KOPT-K1 (cell line): ENCODE measurements around the gene PRDM16.

Source experiments
- H3K27ac ChIP-seq: fragments of 200-600 bp; sonication (generic); 2 replicates; pipeline ENCODE4 v1.5.1; 2016; ENCODE audit warnings: antibody characterized with exemption, mild to moderate bottlenecking, low read depth, low read length; ENCODE audit not compliant: poor library complexity, severe bottlenecking
- H3K36me3 ChIP-seq: fragments of 200-600 bp; sonication (generic); 2 replicates; pipeline ENCODE4 v1.5.1; 2017; ENCODE audit warnings: antibody characterized with exemption, mild to moderate bottlenecking, low read length, moderate library complexity; ENCODE audit not compliant: insufficient read depth
- H3K9me3 ChIP-seq: fragments of 200-600 bp; sonication (generic); 2 replicates; pipeline ENCODE4 v1.5.1; 2017; ENCODE audit warnings: antibody characterized with exemption, low read length, mild to moderate bottlenecking; ENCODE audit not compliant: insufficient read depth, poor library complexity, severe bottlenecking

Gene PRDM16

DNA sequence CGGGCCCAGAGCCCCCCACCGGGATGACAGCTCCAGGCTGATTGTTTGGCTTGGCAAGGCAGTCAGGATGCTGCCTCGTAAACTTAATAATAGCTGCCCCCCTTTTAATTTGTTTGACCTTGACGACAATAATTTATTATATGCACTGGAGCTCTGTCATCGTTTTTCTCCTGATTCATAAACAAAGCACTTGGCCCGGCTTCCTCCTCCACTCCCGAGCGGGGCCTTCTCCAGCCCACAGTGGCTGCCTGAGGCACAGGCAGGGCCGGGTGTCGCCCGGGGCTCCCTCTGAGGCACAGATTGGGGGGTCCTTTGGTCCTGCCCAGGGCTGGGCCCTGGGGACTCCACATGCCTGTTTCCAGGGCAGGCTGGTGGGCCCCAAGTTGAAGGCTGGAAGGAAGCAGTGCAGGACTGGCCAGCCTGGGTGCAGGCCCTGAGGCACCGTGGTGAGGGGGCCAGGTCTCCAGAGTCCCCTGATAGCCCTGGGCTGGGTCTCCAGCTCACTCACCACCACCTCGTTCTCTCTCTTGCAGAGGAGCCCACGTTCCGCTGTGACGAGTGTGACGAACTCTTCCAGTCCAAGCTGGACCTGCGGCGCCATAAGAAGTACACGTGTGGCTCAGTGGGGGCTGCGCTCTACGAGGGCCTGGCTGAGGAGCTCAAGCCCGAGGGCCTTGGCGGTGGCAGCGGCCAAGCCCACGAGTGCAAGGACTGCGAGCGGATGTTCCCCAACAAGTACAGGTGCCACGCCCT lies 333.4 kb downstream of the PRDM16 start:
- Histone ChIP-seq H3K36me3 (no peaks in the 10 kb centered on the region), H3K27ac (no peak overlapping the region), H3K9me3 (no peaks in the 10 kb centered on the region)

DNA sequence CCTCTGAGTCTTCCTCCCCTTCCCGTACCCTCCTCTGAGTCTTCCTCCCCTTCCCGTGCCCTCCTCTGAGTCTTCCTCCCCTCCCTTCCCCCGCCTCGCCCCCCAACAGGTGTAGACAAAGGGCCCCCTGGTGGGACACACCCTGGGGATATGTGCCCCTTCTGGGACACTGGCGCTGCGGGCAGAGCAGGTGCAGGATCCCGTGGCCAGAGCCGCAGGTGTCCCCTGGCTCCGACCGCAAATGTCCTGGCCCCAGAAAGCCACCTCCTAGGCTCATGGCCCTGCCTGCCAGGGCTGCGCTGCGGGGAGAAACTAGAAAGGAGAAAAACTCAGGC lies 334.0 kb downstream of the PRDM16 start:
- H3K9me3 ChIP-seq, result no peaks in the 10 kb centered on the region
- H3K36me3 ChIP-seq, result no peaks in the 10 kb centered on the region
- H3K27ac ChIP-seq, result no peak overlapping the region

DNA sequence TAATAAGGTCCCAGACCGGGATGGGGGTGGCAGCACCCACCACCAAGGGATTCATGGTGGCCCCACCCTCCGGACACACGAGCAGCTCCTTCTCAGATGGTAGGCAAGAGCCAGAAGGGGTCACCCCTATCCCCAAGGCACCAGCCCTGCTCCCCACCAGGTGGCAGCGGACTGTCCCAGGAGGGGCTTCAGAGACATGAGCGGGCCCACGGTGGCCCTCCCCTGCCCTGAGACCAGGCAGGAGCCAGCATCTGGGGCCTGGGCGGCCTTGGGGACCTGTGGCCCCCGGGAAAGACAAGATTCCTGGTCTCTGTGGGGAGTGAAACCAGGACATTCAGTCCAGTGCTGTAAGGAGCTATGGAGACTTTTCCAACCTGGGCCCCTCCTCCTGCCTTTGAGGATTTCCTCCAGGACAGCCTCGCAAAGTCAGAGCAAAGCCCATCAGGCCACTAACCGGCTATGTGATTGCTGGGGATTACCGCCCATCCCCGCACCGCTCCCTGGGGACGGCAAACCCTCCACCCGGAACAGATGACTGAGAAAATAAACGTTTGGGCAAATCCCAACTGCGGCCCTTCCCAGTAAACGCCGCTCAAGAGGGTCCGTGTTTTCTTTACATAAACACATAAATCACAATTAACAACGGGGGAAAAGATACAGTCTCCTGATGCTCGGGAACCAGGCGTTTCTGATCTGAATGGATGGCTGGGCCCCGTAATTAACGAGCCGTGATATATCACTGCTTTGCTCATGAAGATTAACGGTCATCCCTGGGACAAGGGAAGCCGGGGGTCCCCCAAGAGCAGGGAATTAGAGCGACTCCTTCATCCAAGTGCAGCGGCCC lies 334.6 kb downstream of the PRDM16 start:
- H3K36me3 ChIP-seq, result no peaks in the 10 kb centered on the region
- no peaks in the 10 kb centered on the region for H3K9me3 ChIP-seq
- H3K27ac ChIP-seq, result no peak overlapping the region

DNA sequence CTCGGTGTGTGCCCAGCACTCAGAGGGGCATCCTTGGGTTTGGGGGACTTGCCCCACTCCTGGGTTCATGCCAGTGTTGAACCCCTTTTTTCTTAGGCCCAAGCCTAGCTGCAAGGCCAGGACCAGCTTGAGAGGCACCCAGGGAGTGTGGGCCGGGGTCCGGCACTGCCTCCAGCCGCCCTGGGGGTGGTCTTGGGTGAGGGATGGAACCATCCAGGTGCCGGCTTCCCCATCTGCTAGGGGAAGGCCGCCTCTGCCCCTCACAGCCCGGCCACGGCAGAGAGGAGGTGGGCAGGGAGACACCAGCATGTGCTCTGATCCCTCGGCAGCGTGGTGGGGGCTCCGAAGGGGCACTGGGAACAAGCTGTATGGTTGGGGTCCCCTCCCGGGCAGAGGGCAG lies 335.3 kb downstream of the PRDM16 start:
- Histone ChIP-seq H3K27ac (no peak overlapping the region), H3K9me3 (no peaks in the 10 kb centered on the region), H3K36me3 (no peaks in the 10 kb centered on the region)

DNA sequence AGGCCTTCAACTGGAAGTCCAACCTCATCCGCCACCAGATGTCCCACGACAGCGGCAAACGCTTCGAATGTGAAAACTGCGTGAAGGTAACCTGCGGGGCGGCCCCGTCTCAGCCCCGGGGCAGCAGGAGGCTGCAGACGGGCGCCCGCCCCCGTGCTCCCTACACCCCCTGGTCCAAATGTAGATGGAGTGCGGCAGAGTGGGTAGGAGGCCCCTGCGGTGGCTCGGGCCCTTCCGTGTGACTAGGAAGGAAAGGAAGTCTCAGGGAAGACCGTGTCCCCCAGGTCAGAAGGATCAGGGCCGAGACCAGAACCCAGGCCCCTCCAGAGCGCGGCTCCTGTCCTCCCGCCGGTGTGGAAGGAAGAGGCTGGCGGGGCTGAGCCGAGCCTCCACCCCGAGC lies 335.8 kb downstream of the PRDM16 start:
- H3K36me3 ChIP-seq, result no peaks in the 10 kb centered on the region
- H3K27ac ChIP-seq, result no peak overlapping the region
- no peaks in the 10 kb centered on the region for H3K9me3 ChIP-seq

DNA sequence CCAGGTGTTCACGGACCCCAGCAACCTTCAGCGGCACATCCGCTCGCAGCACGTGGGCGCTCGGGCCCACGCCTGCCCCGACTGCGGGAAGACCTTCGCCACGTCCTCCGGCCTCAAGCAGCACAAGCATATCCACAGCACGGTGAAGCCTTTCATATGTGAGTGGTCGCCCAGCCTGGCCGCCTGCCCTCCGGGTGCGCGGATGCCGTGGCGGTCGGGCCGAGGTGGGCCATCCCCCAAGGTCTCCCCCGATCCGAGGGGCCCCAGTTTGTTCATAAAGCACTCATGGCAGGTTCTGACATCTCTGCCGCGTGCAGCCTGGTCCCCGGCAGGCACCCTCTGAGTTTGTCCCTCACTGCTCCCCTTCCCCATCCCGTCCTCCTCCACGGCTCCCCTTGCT lies 336.5 kb downstream of the PRDM16 start:
- no peaks in the 10 kb centered on the region for H3K36me3 ChIP-seq
- H3K27ac ChIP-seq, result no peak overlapping the region
- no peaks in the 10 kb centered on the region for H3K9me3 ChIP-seq

DNA sequence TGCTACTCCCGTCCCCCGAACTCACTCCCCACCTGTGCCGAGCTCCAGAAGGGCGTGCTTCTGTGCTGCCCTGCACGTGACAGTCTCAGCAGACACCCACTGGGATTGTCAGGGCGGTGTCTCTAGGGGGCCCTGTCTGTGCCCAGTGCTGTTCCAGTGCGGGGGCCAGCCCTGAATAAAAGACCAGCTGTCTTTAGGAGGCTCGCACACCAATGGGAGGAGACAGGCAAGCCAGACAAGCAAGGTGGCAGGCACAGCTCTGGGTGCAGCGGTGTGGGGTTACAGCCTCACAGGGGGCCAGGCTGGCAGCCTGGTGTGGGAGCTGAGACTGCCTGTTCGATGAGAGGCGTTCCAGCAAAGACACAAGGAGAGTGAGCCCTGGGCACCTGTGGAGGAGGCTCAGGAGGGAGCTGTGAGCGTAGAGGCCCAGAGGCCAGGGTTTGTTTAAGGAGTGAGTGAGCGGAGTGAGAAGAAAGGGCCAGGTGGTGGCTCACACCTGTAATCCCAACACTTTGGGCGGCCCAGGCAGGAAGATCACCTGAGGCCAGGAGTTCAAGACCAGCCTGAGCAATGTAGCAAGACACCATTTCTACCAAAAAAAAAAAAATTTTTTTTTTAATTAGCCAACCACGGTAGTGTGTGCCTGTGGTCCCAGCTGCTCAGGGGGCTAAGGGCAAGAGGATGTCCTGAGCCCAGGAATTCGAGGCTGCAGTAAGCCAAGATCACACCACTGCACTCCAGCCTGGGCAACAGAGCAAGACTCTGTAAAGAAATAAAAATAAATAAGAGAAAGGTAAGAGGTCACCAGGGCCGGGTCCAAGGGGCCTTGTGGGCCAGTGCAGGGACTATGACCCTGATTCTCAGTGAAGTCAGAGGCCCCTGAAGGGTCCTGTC lies 337.2 kb downstream of the PRDM16 start:
- no peak overlapping the region for H3K27ac ChIP-seq
- H3K36me3 ChIP-seq, result no peaks in the 10 kb centered on the region

DNA sequence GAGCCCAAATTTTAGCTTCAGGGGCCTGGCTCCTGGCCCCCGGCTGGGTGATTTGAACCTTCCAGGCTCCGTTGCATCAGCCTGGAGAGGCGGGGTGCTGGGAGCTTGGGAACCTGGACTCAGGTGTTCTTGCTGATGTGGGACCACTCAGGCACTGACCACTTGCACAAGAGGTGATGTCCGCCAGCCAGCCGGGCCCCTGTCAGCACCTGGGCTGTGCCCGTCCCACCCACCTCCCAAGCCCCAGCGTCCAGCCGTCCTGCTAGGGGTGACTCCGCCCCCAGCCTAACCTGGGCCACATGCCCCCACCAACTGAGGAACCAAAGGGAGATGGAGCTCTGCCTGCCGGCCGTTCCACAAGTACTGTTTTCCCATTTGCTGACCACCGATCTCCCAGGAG lies 338.0 kb downstream of the PRDM16 start:
- no peaks in the 10 kb centered on the region for H3K9me3 ChIP-seq
- no peaks in the 10 kb centered on the region for H3K36me3 ChIP-seq
- H3K27ac ChIP-seq, result no peak overlapping the region

More for the DNA sequence above, 337.2 kb downstream of the PRDM16 start:
- no peaks in the 10 kb centered on the region for H3K9me3 ChIP-seq

DNA sequence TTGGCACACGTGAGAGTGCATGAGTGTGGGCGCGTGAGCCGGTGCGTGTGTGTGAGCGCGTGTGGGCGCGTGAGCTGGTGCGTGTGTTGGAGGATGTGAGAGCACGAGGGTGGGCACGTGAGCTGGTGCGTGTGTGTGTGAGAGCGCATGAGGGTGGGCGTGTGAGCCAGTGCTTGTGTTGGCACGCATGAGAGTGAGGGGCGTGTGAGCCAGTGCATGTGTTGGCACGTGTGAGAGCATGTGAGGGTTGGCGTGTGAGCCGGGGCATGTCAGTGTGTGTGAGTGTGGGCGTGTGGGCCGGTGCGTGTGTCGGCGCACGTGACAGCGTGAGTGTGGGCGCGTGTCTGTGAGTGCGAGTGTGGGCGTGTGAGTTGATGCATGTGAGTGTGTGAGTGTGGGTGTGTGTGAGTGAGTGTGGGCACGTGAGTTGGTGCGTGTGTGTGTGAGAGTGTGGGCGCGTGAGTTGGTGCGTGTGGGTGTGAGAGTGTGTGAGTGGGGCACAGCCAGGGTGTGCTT lies 339.8 kb downstream of the PRDM16 start:
- H3K27ac ChIP-seq, result no peak overlapping the region
- no peaks in the 10 kb centered on the region for H3K9me3 ChIP-seq
- H3K36me3 ChIP-seq, result no peaks in the 10 kb centered on the region

DNA sequence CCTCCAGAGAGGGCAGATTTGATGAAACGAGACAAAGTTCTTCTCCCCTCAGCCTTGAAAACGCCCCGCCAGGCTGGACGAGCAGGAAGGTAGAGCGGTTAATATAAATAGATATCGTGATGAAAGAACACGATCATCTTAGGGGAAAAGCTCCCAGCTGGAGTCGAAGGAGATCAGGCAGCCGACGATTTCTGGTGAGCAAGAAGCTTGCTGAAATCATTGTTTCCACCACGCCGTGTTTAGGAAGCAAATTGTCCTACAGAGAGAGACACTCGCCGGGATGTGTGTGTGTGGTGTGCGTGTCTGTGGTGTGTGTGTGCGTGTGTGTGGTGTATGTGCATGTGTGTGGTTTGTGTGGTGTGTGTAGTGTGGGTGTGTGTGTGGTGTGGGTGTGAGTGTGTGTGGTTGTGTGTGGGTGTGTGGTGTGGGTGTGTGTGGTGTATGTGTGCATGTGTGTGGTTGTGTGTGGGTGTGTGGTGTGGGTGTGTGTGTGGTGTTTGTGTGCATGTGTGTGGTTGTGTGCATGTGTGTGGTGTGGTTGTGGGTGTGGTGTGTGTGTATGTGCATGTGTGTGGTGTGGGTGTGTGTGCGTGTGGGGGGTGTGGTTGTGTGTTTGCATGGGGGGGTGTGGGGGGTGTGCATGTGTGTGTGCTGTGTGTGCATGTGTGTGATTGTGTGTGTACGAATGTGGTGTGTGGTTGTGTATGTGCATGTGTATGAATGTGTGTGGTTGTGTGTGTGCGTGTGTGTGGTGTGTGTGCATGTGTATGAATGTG lies 340.6 kb downstream of the PRDM16 start:
- H3K27ac ChIP-seq, result no peak overlapping the region
- H3K36me3 ChIP-seq, result no peaks in the 10 kb centered on the region
- no peaks in the 10 kb centered on the region for H3K9me3 ChIP-seq

DNA sequence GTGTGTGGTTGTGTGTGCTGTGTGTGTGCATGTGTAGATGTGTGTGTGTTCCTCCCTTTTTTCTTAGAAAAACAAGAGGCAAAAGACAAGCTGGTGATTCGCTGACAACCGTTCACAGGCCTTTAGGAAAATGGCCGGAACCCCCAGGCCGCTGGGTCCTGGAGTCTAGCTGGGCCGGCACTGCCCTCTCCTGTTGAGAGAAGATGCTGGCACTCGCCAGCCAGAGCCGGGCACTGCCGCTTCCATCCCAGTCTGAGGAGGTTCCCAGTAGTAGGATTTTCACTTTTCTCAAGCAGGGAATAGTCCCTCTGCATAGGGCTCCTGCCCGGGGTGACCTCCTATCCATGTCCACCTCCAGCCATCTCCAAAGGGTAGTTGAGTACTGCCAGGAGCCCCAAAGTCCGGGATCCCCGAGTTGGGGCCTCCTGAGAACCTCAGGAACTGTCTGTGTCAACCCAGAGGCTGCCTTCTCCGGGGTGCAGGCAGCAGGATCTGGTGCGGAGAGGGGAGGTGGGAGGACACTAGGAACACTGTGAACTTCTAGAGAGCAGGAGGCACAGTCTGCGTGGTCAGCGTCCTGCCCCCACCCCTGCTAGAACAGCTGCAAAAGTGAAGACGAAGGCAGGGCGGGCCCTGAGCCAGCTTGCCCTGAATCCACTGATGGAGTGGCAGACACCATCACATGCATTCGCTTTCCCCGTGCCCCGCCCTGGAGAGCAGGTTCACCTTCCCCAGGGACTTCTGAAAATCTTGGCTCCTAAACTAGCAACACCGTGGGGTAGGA lies 341.3 kb downstream of the PRDM16 start:
- no peaks in the 10 kb centered on the region for H3K9me3 ChIP-seq
- H3K36me3 ChIP-seq, result no peaks in the 10 kb centered on the region
- no peak overlapping the region for H3K27ac ChIP-seq

DNA sequence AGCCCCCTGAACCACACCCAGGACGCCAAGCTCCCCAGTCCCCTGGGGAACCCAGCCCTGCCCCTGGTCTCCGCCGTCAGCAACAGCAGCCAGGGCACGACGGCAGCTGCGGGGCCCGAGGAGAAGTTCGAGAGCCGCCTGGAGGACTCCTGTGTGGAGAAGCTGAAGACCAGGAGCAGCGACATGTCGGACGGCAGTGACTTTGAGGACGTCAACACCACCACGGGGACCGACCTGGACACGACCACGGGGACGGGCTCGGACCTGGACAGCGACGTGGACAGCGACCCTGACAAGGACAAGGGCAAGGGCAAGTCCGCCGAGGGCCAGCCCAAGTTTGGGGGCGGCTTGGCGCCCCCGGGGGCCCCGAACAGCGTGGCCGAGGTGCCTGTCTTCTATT lies 342.8 kb downstream of the PRDM16 start:
- peaks cover 6% of the 10 kb centered on the region for H3K9me3 ChIP-seq
- no peaks in the 10 kb centered on the region for H3K36me3 ChIP-seq
- no peak overlapping the region for H3K27ac ChIP-seq

DNA sequence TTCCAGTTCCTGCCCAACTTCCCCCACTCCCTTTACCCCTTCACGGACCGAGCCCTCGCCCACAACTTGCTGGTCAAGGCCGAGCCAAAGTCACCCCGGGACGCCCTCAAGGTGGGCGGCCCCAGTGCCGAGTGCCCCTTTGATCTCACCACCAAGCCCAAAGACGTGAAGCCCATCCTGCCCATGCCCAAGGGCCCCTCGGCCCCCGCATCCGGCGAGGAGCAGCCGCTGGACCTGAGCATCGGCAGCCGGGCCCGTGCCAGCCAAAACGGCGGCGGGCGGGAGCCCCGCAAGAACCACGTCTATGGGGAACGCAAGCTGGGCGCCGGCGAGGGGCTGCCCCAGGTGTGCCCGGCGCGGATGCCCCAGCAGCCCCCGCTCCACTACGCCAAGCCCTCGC lies 343.4 kb downstream of the PRDM16 start:
- Histone ChIP-seq H3K27ac (no peak overlapping the region), H3K9me3 (peaks cover 11% of the 10 kb centered on the region), H3K36me3 (no peaks in the 10 kb centered on the region)
